OCI-LY1 (cell line): ENCODE measurements around the gene COG2.

ENCODE experiments used
- H2AFZ ChIP-seq: fragments of 200-600 bp; sonication (generic), shearing (Covaris generic); 2 replicates; pipeline ENCODE4 v1.6.0; 2014; ENCODE audit warnings: antibody characterized with exemption, mild to moderate bottlenecking, low read length
- H3F3A ChIP-seq: fragments of 200-600 bp; sonication (generic), shearing (Covaris generic); 2 replicates; pipeline ENCODE4 v1.6.0; 2014; ENCODE audit warnings: mild to moderate bottlenecking, antibody characterized with exemption, low read length, moderate library complexity; ENCODE audit not compliant: insufficient read depth
- H3K27ac ChIP-seq: fragments of 200-600 bp; sonication (generic); 2 replicates; pipeline ENCODE4 v1.5.1; 2014; ENCODE audit warnings: low read length, mixed run types, mild to moderate bottlenecking, low read depth; ENCODE audit not compliant: poor library complexity, severe bottlenecking
- H3K27me3 ChIP-seq: fragments of 200-600 bp; sonication (generic); 2 replicates; pipeline ENCODE4 v1.6.0; 2014; ENCODE audit warnings: antibody characterized with exemption, mild to moderate bottlenecking, low read length, moderate library complexity; ENCODE audit not compliant: insufficient read depth
- H3K36me3 ChIP-seq: fragments of 200-600 bp; sonication (generic); 2 replicates; pipeline ENCODE4 v1.6.1; 2014; ENCODE audit warnings: mild to moderate bottlenecking, antibody characterized with exemption, low read length, moderate library complexity, mixed read lengths; ENCODE audit not compliant: insufficient read depth
- H3K4me1 ChIP-seq: fragments of 200-600 bp; sonication (generic); 2 replicates; pipeline ENCODE4 v1.5.1; 2014; ENCODE audit warnings: mild to moderate bottlenecking, low read length, moderate library complexity; ENCODE audit not compliant: insufficient read depth, severe bottlenecking
- H3K4me2 ChIP-seq: fragments of 200-600 bp; sonication (generic), shearing (Covaris generic); 2 replicates; pipeline ENCODE4 v1.6.1; 2014; ENCODE audit warnings: low read length
- H3K4me3 ChIP-seq: fragments of 200-600 bp; sonication (generic); 2 replicates; pipeline ENCODE4 v1.5.1; 2014; ENCODE audit warnings: low read length, low read depth, mild to moderate bottlenecking, mixed read lengths; ENCODE audit not compliant: poor library complexity, severe bottlenecking
- H3K79me2 ChIP-seq: fragments of 200-600 bp; shearing (Covaris generic); 2 replicates; pipeline ENCODE4 v1.6.1; 2016; ENCODE audit warnings: mixed run types, low read length, mixed read lengths; ENCODE audit not compliant: insufficient read depth
- H3K9ac ChIP-seq: fragments of 200-600 bp; sonication (generic), shearing (Covaris generic); 2 replicates; pipeline ENCODE4 v1.6.1; 2014; ENCODE audit warnings: mild to moderate bottlenecking, low read length, mixed read lengths
- H3K9me2 ChIP-seq: fragments of 200-600 bp; sonication (generic), shearing (Covaris generic); 2 replicates; pipeline ENCODE4 v1.6.1; 2014; ENCODE audit warnings: low read depth, mild to moderate bottlenecking, low read length, mixed read lengths
- H3K9me3 ChIP-seq: fragments of 200-600 bp; shearing (Covaris generic); 2 replicates; pipeline ENCODE4 v1.6.1; 2014; ENCODE audit warnings: low read length, mixed read lengths
- H4K20me1 ChIP-seq: fragments of 200-600 bp; sonication (generic), shearing (Covaris generic); 2 replicates; pipeline ENCODE4 v1.6.0; 2016; ENCODE audit warnings: mild to moderate bottlenecking, low read length; ENCODE audit not compliant: insufficient read depth
- EZH2 ChIP-seq: fragments of 200-600 bp; sonication (generic), shearing (Covaris generic); IDR thresholded peaks from 2 replicates; pipeline ENCODE4 v1.8.0; 2017; ENCODE audit warnings: borderline replicate concordance, mixed run types, mild to moderate bottlenecking, antibody characterized with exemption, low read length, moderate library complexity, mixed read lengths
- TF ChIP-seq, protein P1 (sequence below): fragments of 200-600 bp; sonication (generic), shearing (Covaris generic); IDR thresholded peaks from 2 replicates; pipeline ENCODE4 v1.5.1; 2017; ENCODE audit warnings: mild to moderate bottlenecking, antibody characterized with exemption, low read length, moderate library complexity, mixed read lengths

COG2 gene

DNA sequence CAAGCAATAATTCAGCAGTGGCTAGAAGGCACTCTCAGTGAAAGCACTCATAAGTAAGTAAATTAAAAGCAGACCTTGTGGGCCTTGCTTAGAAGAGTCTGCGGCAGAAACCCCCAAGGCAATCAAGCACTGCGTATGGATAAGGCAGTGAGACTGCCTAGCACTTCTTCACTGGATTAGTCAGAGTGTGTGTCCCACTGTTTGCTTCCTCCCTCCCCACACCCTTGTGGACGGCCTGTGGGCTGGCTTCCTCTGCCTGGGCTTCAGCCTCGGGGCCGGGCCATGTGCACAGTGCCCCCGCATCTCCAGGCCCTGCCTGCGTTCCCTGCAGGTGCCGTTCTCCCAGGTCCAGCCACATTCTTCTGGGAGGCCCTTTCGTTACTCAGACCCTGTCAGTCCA lies 47.8 kb downstream of the COG2 start:
- H3K27me3 ChIP-seq, result no peaks in the 10 kb centered on the region
- peaks cover 84% of the 10 kb centered on the region for H3K36me3 ChIP-seq
- H3K9me2 ChIP-seq, result no peaks in the 10 kb centered on the region
- H3K4me2 ChIP-seq, result no peak overlapping the region
- H3F3A ChIP-seq, result no peaks in the 10 kb centered on the region
- no peak overlapping the region for H3K4me3 ChIP-seq
- H3K27ac ChIP-seq, result no peak overlapping the region
- H3K79me2 ChIP-seq, result no peaks in the 10 kb centered on the region
- no peak overlapping the region for H2AFZ ChIP-seq
- H3K9ac ChIP-seq, result no peak overlapping the region
- H4K20me1 ChIP-seq, result no peaks in the 10 kb centered on the region
- H3K9me3 ChIP-seq, result no peaks in the 10 kb centered on the region
- no peak for TF ChIP-seq EZH2
- TF ChIP-seq, protein P1, sequence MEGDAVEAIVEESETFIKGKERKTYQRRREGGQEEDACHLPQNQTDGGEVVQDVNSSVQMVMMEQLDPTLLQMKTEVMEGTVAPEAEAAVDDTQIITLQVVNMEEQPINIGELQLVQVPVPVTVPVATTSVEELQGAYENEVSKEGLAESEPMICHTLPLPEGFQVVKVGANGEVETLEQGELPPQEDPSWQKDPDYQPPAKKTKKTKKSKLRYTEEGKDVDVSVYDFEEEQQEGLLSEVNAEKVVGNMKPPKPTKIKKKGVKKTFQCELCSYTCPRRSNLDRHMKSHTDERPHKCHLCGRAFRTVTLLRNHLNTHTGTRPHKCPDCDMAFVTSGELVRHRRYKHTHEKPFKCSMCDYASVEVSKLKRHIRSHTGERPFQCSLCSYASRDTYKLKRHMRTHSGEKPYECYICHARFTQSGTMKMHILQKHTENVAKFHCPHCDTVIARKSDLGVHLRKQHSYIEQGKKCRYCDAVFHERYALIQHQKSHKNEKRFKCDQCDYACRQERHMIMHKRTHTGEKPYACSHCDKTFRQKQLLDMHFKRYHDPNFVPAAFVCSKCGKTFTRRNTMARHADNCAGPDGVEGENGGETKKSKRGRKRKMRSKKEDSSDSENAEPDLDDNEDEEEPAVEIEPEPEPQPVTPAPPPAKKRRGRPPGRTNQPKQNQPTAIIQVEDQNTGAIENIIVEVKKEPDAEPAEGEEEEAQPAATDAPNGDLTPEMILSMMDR, result no peak
- no peaks in the 10 kb centered on the region for H3K4me1 ChIP-seq

GRCh38 chr1:230691615-230692014 lies 49.3 kb downstream of the COG2 start:
- no peak overlapping the region for H3K27ac ChIP-seq
- H2AFZ ChIP-seq, result no peak overlapping the region
- TF ChIP-seq, protein P1, result no peak
- no peak for TF ChIP-seq EZH2
- H3K4me2 ChIP-seq, result no peak overlapping the region
- no peaks in the 10 kb centered on the region for H3K27me3 ChIP-seq
- H3K36me3 ChIP-seq, result peaks cover 70% of the 10 kb centered on the region
- no peak overlapping the region for H3K9ac ChIP-seq
- no peaks in the 10 kb centered on the region for H3K79me2 ChIP-seq
- H4K20me1 ChIP-seq, result no peaks in the 10 kb centered on the region
- H3K4me1 ChIP-seq, result no peaks in the 10 kb centered on the region
- no peaks in the 10 kb centered on the region for H3K9me3 ChIP-seq
- H3K4me3 ChIP-seq, result no peak overlapping the region
- H3K9me2 ChIP-seq, result no peaks in the 10 kb centered on the region
- no peaks in the 10 kb centered on the region for H3F3A ChIP-seq

GRCh38 chr1:230693221-230693620 lies 50.9 kb downstream of the COG2 start:
- H3F3A ChIP-seq, result no peaks in the 10 kb centered on the region
- no peak overlapping the region for H3K4me3 ChIP-seq
- H3K9ac ChIP-seq, result no peak overlapping the region
- no peak overlapping the region for H2AFZ ChIP-seq
- H3K9me2 ChIP-seq, result no peaks in the 10 kb centered on the region
- H3K79me2 ChIP-seq, result no peaks in the 10 kb centered on the region
- H3K4me1 ChIP-seq, result no peaks in the 10 kb centered on the region
- no peaks in the 10 kb centered on the region for H4K20me1 ChIP-seq
- H3K36me3 ChIP-seq, result peaks cover 54% of the 10 kb centered on the region
- no peak overlapping the region for H3K4me2 ChIP-seq
- no peaks in the 10 kb centered on the region for H3K9me3 ChIP-seq
- no peaks in the 10 kb centered on the region for H3K27me3 ChIP-seq
- no peak for TF ChIP-seq EZH2
- TF ChIP-seq, protein P1, result no peak
- no peak overlapping the region for H3K27ac ChIP-seq
